ENCODE measurements around the gene TMCC1.

DNA sequence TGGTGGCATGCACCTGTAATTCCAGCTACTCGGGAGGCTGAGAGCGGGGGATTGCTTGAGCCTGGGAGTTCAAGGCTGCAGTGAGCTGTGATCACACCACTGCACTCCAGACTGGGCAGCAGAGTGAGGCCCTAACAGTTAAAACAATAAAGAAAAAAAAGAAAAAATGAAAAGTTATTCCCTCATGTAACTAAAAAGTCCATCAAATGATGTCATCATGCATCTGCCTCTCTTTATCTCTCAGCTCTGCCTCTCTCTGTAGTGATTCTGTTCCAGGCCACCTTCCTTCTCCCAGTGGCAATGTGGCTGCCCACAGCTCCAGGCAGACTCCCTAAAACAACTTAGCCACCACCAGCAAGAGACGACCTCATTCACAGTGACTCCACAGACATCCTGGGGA lies 49.5 kb upstream of the TMCC1 start:
- TF ChIP-seq, protein P1, sequence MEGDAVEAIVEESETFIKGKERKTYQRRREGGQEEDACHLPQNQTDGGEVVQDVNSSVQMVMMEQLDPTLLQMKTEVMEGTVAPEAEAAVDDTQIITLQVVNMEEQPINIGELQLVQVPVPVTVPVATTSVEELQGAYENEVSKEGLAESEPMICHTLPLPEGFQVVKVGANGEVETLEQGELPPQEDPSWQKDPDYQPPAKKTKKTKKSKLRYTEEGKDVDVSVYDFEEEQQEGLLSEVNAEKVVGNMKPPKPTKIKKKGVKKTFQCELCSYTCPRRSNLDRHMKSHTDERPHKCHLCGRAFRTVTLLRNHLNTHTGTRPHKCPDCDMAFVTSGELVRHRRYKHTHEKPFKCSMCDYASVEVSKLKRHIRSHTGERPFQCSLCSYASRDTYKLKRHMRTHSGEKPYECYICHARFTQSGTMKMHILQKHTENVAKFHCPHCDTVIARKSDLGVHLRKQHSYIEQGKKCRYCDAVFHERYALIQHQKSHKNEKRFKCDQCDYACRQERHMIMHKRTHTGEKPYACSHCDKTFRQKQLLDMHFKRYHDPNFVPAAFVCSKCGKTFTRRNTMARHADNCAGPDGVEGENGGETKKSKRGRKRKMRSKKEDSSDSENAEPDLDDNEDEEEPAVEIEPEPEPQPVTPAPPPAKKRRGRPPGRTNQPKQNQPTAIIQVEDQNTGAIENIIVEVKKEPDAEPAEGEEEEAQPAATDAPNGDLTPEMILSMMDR (IDR thresholded peaks at IDR 0.05), result no peak
- no peak for TF ChIP-seq POLR2A (IDR thresholded peaks at IDR 0.05)
